ENCODE results near the gene NRM.

NRM gene

GRCh38 chr6:30721198-30722024, 30.6 kb upstream of the NRM start (continued):
- TF ChIP-seq ZBTB21 (tag by site-specific recombination; IDR thresholded peaks at IDR 0.05) (peak; percentile 40; the same call in 1 of the 2 replicates), ZNF24 (tag by site-specific recombination; IDR thresholded peaks at IDR 0.05) (peak; percentile 37), ZNF76 (tag by site-specific recombination; IDR thresholded peaks at IDR 0.05; ENCODE audit: borderline replicate concordance, low read depth) (no peak; the same call in 1 of the 2 replicates), REST (tag by site-specific recombination; IDR thresholded peaks at IDR 0.05) (no peak), ZNF510 (tag by site-specific recombination; IDR thresholded peaks at IDR 0.05; ENCODE audit: insufficient replicate concordance) (no peak), AEBP2 (tag by site-specific recombination; IDR thresholded peaks at IDR 0.05; ENCODE audit: borderline replicate concordance) (no peak), ZNF138 (tag by site-specific recombination; IDR thresholded peaks at IDR 0.05; ENCODE audit: borderline replicate concordance) (no peak), ZNF513 (tag by site-specific recombination; IDR thresholded peaks at IDR 0.05) (no peak), ZSCAN4 (tag by site-specific recombination; IDR thresholded peaks at IDR 0.05) (0 out of 2 replicates have a peak, but pooled peaks have one; percentile 3), ZNF37A (tag by site-specific recombination; IDR thresholded peaks at IDR 0.05) (no peak), ZNF426 (tag by site-specific recombination; IDR thresholded peaks at IDR 0.05) (no peak), ZNF707 (tag by site-specific recombination; IDR thresholded peaks at IDR 0.05) (no peak), ZNF146 (tag by site-specific recombination; IDR thresholded peaks at IDR 0.05) (no peak), ZNF223 (tag by site-specific recombination; IDR thresholded peaks at IDR 0.05) (no peak), ZSCAN23 (tag by site-specific recombination; IDR thresholded peaks at IDR 0.05) (no peak), BCL11A (tag by site-specific recombination; IDR thresholded peaks at IDR 0.05; ENCODE audit: low read depth) (no peak), ZNF837 (tag by site-specific recombination; IDR thresholded peaks at IDR 0.05) (no peak), ZFP3 (tag by site-specific recombination; IDR thresholded peaks at IDR 0.05; ENCODE audit: low read depth) (no peak), ZNF148 (tag by site-specific recombination; IDR thresholded peaks at IDR 0.05; ENCODE audit: borderline replicate concordance) (no peak), ATF2 (tag by site-specific recombination; IDR thresholded peaks at IDR 0.05; ENCODE audit: low read depth) (no peak), ZNF623 (tag by site-specific recombination; IDR thresholded peaks at IDR 0.05) (peak; percentile 18; the same call in 1 of the 2 replicates), GLIS1 (tag by site-specific recombination; IDR thresholded peaks at IDR 0.05) (no peak; the same call in 1 of the 2 replicates), ZSCAN18 (tag by site-specific recombination; IDR thresholded peaks at IDR 0.05) (peak; percentile 75; the same call in 1 of the 2 replicates)
